Astrocyte of the cerebellum (primary cell): ENCODE measurements around the gene RELB.
"Not testable (repeated sequence)": the region's sequence is repeated elsewhere in the genome, so short reads cannot be mapped to it uniquely, and the experiment has no call there.

ENCODE experiments used
- DNase-seq: peaks from one replicate; pipeline ENCODE4 v3.0.0-alpha.2; 2011; ENCODE audit warnings: low read depth
- H3K4me3 ChIP-seq: 2 replicates; pipeline ENCODE4 v1.5.1; 2011; ENCODE audit warnings: mild to moderate bottlenecking, low read depth, low read length, moderate library complexity
- in situ Hi-C: cut with HindIII; loops from 2 replicates; pipeline ENCODE4 v1.10.0; 2017; ENCODE audit warnings: low sequenced_read_pairs
- TF ChIP-seq, protein P1 (sequence below): IDR thresholded peaks from 2 replicates; pipeline ENCODE4 v1.5.1; 2012; ENCODE audit warnings: low read length, low read depth, moderate library complexity, mild to moderate bottlenecking; ENCODE audit errors: missing control alignments

The RELB gene

DNA sequence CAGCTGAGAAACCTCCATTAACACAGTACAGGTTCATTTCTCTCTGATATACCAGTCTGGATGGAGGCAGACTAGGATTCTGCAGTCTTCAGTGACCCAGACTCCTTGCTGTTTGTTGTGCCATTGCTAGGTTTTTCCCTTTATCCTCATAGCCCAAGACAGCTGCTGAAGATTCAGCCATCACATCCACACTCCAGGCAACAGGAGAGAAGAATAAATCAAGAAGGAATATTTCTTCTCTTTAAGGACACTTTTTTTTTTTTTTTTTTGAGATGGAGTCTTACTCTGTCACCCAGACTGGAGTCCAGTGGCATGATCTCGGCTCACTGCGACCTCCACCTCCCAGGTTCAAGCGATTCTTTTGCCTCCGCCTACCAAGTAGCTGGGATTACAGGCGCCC lies 31.8 kb upstream of the RELB start:
- DNase-seq, result no peak
- in situ Hi-C loops, result no loop called here
- H3K4me3 ChIP-seq, result no peak overlapping the region

DNA sequence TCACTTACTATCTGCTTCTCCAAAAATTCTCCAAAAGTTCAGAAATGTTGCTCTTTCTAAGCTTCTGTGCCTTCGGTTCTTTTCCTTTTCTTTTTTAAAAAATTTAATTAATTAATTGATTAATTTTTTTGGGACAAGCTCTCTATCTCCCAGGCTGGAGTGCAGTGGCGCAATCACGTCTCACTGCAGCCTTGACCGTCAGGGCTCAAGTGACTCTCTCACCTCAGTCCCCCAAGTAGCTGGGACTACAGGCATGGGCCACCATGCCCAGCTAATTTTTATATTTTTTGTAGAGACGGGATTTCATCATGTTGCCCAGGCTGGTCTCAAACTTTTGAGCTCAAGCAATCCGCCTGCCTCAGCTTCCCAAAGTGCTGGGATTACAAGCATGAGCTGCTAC lies 29.8 kb upstream of the RELB start:
- DNase-seq, H3K4me3 ChIP-seq, in situ Hi-C loops: not testable (repeated sequence)

More for the DNA sequence above, 31.8 kb upstream of the RELB start:
- TF ChIP-seq, protein P1, sequence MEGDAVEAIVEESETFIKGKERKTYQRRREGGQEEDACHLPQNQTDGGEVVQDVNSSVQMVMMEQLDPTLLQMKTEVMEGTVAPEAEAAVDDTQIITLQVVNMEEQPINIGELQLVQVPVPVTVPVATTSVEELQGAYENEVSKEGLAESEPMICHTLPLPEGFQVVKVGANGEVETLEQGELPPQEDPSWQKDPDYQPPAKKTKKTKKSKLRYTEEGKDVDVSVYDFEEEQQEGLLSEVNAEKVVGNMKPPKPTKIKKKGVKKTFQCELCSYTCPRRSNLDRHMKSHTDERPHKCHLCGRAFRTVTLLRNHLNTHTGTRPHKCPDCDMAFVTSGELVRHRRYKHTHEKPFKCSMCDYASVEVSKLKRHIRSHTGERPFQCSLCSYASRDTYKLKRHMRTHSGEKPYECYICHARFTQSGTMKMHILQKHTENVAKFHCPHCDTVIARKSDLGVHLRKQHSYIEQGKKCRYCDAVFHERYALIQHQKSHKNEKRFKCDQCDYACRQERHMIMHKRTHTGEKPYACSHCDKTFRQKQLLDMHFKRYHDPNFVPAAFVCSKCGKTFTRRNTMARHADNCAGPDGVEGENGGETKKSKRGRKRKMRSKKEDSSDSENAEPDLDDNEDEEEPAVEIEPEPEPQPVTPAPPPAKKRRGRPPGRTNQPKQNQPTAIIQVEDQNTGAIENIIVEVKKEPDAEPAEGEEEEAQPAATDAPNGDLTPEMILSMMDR, result no peak

- H3K4me3 ChIP-seq, result no peak overlapping the region
- TF ChIP-seq, protein P1, result no peak
- no peak for DNase-seq
- in situ Hi-C loops, result no loop called here
These were observed 28.5 kb upstream of the RELB start for GRCh38 chr19:44972802-44973201.

DNA sequence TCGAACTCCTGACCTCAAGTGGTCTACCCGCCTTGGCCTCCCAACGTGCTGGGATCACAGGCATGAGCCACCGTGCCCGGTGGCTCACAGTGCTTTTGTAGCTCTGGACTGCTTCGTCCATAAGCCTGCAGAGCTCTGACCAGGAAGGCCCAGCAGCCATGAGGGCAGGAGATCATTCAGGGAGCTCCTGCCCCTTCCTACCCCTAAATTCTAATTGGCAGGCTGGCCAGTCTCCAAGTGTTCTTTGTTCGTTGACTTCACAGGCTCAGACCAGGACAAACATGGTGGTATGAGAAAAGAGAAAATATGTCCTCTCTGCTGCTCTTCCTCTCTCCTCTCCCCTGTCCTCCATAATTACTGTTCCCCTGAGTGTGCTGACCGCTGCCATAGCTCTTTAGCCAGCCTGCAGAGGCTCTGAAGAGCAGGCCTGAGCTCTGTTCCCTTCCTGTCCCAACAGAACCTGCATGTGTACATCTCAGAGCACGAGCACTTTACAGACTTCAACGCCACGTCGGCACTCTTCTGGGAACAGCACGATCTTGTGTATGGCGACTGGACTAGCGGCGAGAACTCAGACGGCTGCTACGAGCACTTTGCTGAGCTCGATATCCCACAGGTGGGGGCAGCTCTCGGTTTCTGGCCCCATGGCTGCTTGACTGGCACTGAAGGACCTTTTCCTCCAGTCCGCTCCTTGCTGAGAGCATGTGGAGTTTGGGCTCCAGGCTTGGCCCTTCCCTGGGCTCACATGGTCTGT lies 27.1 kb upstream of the RELB start:
- H3K4me3 ChIP-seq, result no peak overlapping the region
- in situ Hi-C loops, result no loop called here
- TF ChIP-seq, protein P1, result no peak
- DNase-seq, result no peak

DNA sequence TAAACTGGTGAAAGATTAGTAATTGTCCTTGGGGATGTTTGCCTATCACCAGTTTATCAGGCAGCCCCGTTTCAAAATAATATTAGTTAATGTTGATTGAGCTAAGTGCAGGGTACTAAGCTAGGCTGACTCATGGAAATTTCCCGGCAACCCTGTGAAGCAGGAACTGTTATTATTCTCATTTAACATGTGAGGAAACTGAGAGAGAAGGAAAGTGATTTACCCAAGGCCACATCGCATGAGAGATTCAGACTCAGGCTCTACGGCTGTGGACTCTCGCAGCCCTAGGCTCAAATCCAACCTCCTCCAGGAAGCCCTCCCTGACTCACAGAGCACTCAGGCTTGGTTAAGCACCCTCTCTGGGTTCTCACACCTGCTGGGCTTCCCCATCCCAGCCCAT lies 26.4 kb upstream of the RELB start:
- no peak for DNase-seq
- TF ChIP-seq, protein P1, result no peak
- no peak overlapping the region for H3K4me3 ChIP-seq
- in situ Hi-C loops, result no loop called here

- DNase-seq, result no peak
- TF ChIP-seq, protein P1, result no peak
- H3K4me3 ChIP-seq, result no peak overlapping the region
- in situ Hi-C loops, result no loop called here
These were observed 25.8 kb upstream of the RELB start for GRCh38 chr19:44975444-44975843.

DNA sequence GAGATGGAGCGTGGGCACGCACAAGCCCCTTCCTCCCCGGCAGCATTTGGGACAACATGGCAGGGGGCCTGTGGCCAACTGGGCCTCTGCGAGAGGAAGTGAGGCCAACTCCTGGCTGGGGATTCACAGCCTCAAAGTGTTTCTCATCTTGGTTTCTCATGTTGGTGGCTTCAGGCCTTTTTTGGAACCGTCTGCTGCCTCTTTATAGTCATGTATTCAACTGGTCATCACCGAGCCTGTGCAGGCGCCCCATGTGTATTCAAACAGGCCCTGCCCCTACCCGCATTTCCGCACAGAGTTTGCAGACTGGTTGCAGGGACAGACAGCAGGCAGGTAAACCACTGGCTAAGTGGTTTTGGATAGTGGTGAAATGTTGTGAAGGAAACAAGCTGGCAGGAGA lies 17.3 kb upstream of the RELB start:
- in situ Hi-C loops, result no loop called here
- TF ChIP-seq, protein P1, result no peak
- DNase-seq, result no peak
- no peak overlapping the region for H3K4me3 ChIP-seq
